CD8-positive, alpha-beta memory T cell (primary cell): ENCODE data around the gene MSANTD2. TPM values are rescaled to one million over a fixed set of nuclear protein-coding genes. Genes with fewer than 3 reads are reported as not detected.

ENCODE experiments used
- CTCF ChIA-PET: fragments of 350-600 bp; sonication (Branson Sonifier 250); formaldehyde crosslinking; loops from one replicate; lab custom pipeline; 2021; ENCODE audit warnings: antibody characterized with exemption; lab: Charles Lee
- POLR2A ChIA-PET: fragments of 350-600 bp; sonication (Branson Sonifier 250); formaldehyde crosslinking; loops from one replicate; lab custom pipeline; 2021; ENCODE audit warnings: antibody characterized with exemption; lab: Charles Lee
- DNase-seq, 5 donors: peaks; one replicate each; pipeline versions ENCODE4 v3.0.0 to v3.0.0-alpha.2; 2020 to 2022; ENCODE audit warnings: mixed read lengths in 1 of 5
- H3K27ac ChIP-seq: one replicate; pipeline ENCODE4 v1.7.0; 2013; ENCODE audit warnings: low read depth, mild to moderate bottlenecking, low read length, moderate library complexity
- H3K27me3 ChIP-seq: 2 replicates; pipeline ENCODE4 v1.7.0; 2013; ENCODE audit warnings: low read length, mild to moderate bottlenecking; ENCODE audit not compliant: insufficient read depth, poor library complexity, severe bottlenecking
- H3K36me3 ChIP-seq: 2 replicates; pipeline ENCODE4 v1.7.0; 2013; ENCODE audit warnings: mild to moderate bottlenecking, low read length, moderate library complexity; ENCODE audit not compliant: insufficient read depth
- H3K4me1 ChIP-seq: 2 replicates; pipeline ENCODE4 v1.7.0; 2013; ENCODE audit warnings: mild to moderate bottlenecking, low read length, moderate library complexity; ENCODE audit not compliant: insufficient read depth
- H3K4me3 ChIP-seq: 2 replicates; pipeline ENCODE4 v1.7.0; 2013; ENCODE audit warnings: mild to moderate bottlenecking, low read length
- H3K9me3 ChIP-seq: 2 replicates; pipeline ENCODE4 v1.7.0; 2013; ENCODE audit warnings: mild to moderate bottlenecking, low read length
- H3K27ac Mint-ChIP-seq, 8 donors: one replicate each; pipeline ENCODE4 v1.8.0; 2020 to 2021; ENCODE audit warnings: mixed read lengths in 8 of 8, mild to moderate bottlenecking in 6 of 8, inconsistent platforms in 3 of 8, moderate library complexity in 3 of 8
- H3K27me3 Mint-ChIP-seq, 2 donors: one replicate each; pipeline ENCODE4 v1.8.0; 2020 to 2021; ENCODE audit warnings: mixed read lengths in 2 of 2, mild to moderate bottlenecking in 1 of 2, moderate library complexity in 1 of 2
- H3K36me3 Mint-ChIP-seq, 3 donors: one replicate each; pipeline ENCODE4 v1.8.0; 2020 to 2021; ENCODE audit warnings: mixed read lengths in 3 of 3, inconsistent platforms in 1 of 3, mild to moderate bottlenecking in 1 of 3
- H3K4me1 Mint-ChIP-seq, 3 donors: one replicate each; pipeline ENCODE4 v1.8.0; 2020 to 2021; ENCODE audit warnings: mixed read lengths in 3 of 3, inconsistent platforms in 1 of 3, mild to moderate bottlenecking in 1 of 3
- H3K4me3 Mint-ChIP-seq, 7 donors: one replicate each; pipeline ENCODE4 v1.8.0; 2020 to 2021; ENCODE audit warnings: mixed read lengths in 7 of 7, mild to moderate bottlenecking in 6 of 7, moderate library complexity in 4 of 7, inconsistent platforms in 2 of 7
- H3K9me3 Mint-ChIP-seq, 5 donors: one replicate each; pipeline ENCODE4 v1.8.0; 2020 to 2022; ENCODE audit warnings: mixed read lengths in 5 of 5, mild to moderate bottlenecking in 3 of 5, moderate library complexity in 2 of 5, inconsistent platforms in 1 of 5
- polyA plus RNA-seq: library from polyadenylated mRNA; unstranded; fragments of 300-500 nt; fragmentation: Illumina TruSeq; gene quantifications from one replicate; pipeline ENCODE4 v1.2.3, GENCODE V29; 2021
- total RNA-seq, 2 experiments: library from RNA; stranded (reverse); gene quantifications; one replicate each; pipeline ENCODE4 v1.2.3, GENCODE V29; 2021

MSANTD2 gene
- total and polyA plus RNA-seq, 3 experiments from 2014 or later = 4.4 to 13.2 (median 12.3) TPM

- no peak for DNase-seq
- Mint-ChIP-seq H3K36me3 (peaks cover 0 to 4% (median 0%) of the 10 kb centered on the region in 3 donors), H3K27me3 (peaks cover 40 to 61% of the 10 kb centered on the region in 2 donors), H3K4me3 (peak overlapping the region in 3 of 7 donors; percentile 37 to 42 (median 41)), H3K27ac (no peak overlapping the region), H3K9me3 (no peaks in the 10 kb centered on the region), H3K4me1 (peaks cover 14 to 40% (median 17%) of the 10 kb centered on the region in 3 donors)
- Histone ChIP-seq H3K4me3 (no peak overlapping the region), H3K27me3 (peaks cover 44% of the 10 kb centered on the region), H3K27ac (no peak overlapping the region), H3K9me3 (no peaks in the 10 kb centered on the region), H3K36me3 (no peaks in the 10 kb centered on the region), H3K4me1 (peaks cover 31% of the 10 kb centered on the region)
- ChIA-PET CTCF (interaction anchor here (0.9 to 7.1 kb wide), 5 partner anchors 9 to 90 kb away, joined by 3 to 90 read pairs (median 4); partner anchors contain the start of gene SPA17), POLR2A (no interaction called here)
These were observed 39.4 kb downstream of the MSANTD2 start for GRCh38 chr11:124760806-124761205.

- peaks cover 42 to 62% of the 10 kb centered on the region in 2 donors for H3K27me3 Mint-ChIP-seq
- Histone ChIP-seq H3K4me1 (peaks cover 31% of the 10 kb centered on the region), H3K4me3 (no peak overlapping the region)
These were observed 40.0 kb downstream of the MSANTD2 start for GRCh38 chr11:124760205-124760652.

GRCh38 chr11:124759266-124760204 is 40.7 kb downstream of the MSANTD2 start:
- peaks cover 44 to 62% of the 10 kb centered on the region in 2 donors for H3K27me3 Mint-ChIP-seq
- no peak overlapping the region for H3K27ac Mint-ChIP-seq
- Histone ChIP-seq H3K4me1 (peaks cover 31% of the 10 kb centered on the region), H3K9me3 (no peaks in the 10 kb centered on the region), H3K36me3 (no peaks in the 10 kb centered on the region), H3K4me3 (no peak overlapping the region), H3K27me3 (peaks cover 44% of the 10 kb centered on the region), H3K27ac (no peak overlapping the region)
- peaks cover 0 to 2% (median 0%) of the 10 kb centered on the region in 3 donors for H3K36me3 Mint-ChIP-seq
- H3K4me1 Mint-ChIP-seq = peaks cover 14 to 40% (median 17%) of the 10 kb centered on the region in 3 donors
- ChIA-PET POLR2A (no interaction called here), CTCF (interaction anchor here (1.0 to 3.1 kb wide), 5 partner anchors 10 to 90 kb away, joined by 3 to 41 read pairs (median 6); no protein-coding TSS in a partner anchor)
- H3K9me3 Mint-ChIP-seq = no peaks in the 10 kb centered on the region
- H3K4me3 Mint-ChIP-seq = peak overlapping the region in 4 of 7 donors; percentile 24 to 61 (median 36)
- no peak for DNase-seq

More at GRCh38 chr11:124760205-124760652, 40.0 kb downstream of the MSANTD2 start:
- peaks cover 44% of the 10 kb centered on the region for H3K27me3 ChIP-seq
- ChIA-PET POLR2A (no interaction called here), CTCF (interaction anchor here (7.1 kb wide), 1 partner anchor 90 kb away, joined by 90 read pairs; no protein-coding TSS in a partner anchor)
- H3K4me3 Mint-ChIP-seq = peak overlapping the region in 3 of 7 donors; percentile 24 to 77 (median 31)
- H3K27ac ChIP-seq = no peak overlapping the region
- no peaks in the 10 kb centered on the region for H3K36me3 ChIP-seq
- peaks cover 0 to 2% (median 0%) of the 10 kb centered on the region in 3 donors for H3K36me3 Mint-ChIP-seq
- no peaks in the 10 kb centered on the region for H3K9me3 ChIP-seq
- DNase-seq = no peak
- H3K9me3 Mint-ChIP-seq = no peaks in the 10 kb centered on the region
- no peak overlapping the region for H3K27ac Mint-ChIP-seq
- H3K4me1 Mint-ChIP-seq = peaks cover 14 to 40% (median 17%) of the 10 kb centered on the region in 3 donors

GRCh38 chr11:124758355-124759265 is 41.6 kb downstream of the MSANTD2 start:
- Mint-ChIP-seq H3K9me3 (no peaks in the 10 kb centered on the region), H3K4me3 (peak overlapping the region in 6 of 7 donors; percentile 4 to 71 (median 50)), H3K27ac (peak overlapping the region in 1 of 8 donors; percentile 47), H3K36me3 (peaks cover 0 to 2% (median 0%) of the 10 kb centered on the region in 3 donors), H3K27me3 (peaks cover 44 to 62% of the 10 kb centered on the region in 2 donors), H3K4me1 (peaks cover 14 to 39% (median 17%) of the 10 kb centered on the region in 3 donors)
- H3K9me3 ChIP-seq = no peaks in the 10 kb centered on the region
- H3K36me3 ChIP-seq = no peaks in the 10 kb centered on the region
- H3K27me3 ChIP-seq = peaks cover 44% of the 10 kb centered on the region
- ChIA-PET POLR2A (interaction anchor here (1.7 kb wide), 1 partner anchor 12 kb away, joined by 22 read pairs; no protein-coding TSS in a partner anchor), CTCF (interaction anchor here (0.9 to 3.1 kb wide), 9 partner anchors 8 to 90 kb away, joined by 3 to 41 read pairs (median 5); no protein-coding TSS in a partner anchor)
- DNase-seq = peak; percentile 45 to 74 (median 51)
- H3K27ac ChIP-seq = no peak overlapping the region
- peaks cover 31% of the 10 kb centered on the region for H3K4me1 ChIP-seq
- peak overlapping the region; percentile 8 for H3K4me3 ChIP-seq

GRCh38 chr11:124757320-124757719 is 42.9 kb downstream of the MSANTD2 start:
- Histone ChIP-seq H3K36me3 (no peaks in the 10 kb centered on the region), H3K9me3 (no peaks in the 10 kb centered on the region), H3K4me1 (peaks cover 31% of the 10 kb centered on the region), H3K27me3 (peaks cover 44% of the 10 kb centered on the region), H3K4me3 (no peak overlapping the region), H3K27ac (no peak overlapping the region)
- ChIA-PET CTCF (interaction anchor here (1.0 to 3.1 kb wide), 4 partner anchors 10 to 88 kb away, joined by 3 to 41 read pairs (median 7); no protein-coding TSS in a partner anchor), POLR2A (interaction anchor here (1.7 kb wide), 1 partner anchor 11 kb away, joined by 22 read pairs; no protein-coding TSS in a partner anchor)
- Mint-ChIP-seq H3K36me3 (no peaks in the 10 kb centered on the region), H3K27me3 (peaks cover 42 to 59% of the 10 kb centered on the region in 2 donors), H3K27ac (no peak overlapping the region), H3K4me1 (peaks cover 9 to 32% (median 15%) of the 10 kb centered on the region in 3 donors), H3K9me3 (no peaks in the 10 kb centered on the region), H3K4me3 (no peak overlapping the region)
- no peak for DNase-seq

GRCh38 chr11:124756753-124757227 is 43.4 kb downstream of the MSANTD2 start:
- H3K4me3 Mint-ChIP-seq = no peak overlapping the region
- peaks cover 9 to 31% (median 15%) of the 10 kb centered on the region in 3 donors for H3K4me1 Mint-ChIP-seq
- no peaks in the 10 kb centered on the region for H3K9me3 Mint-ChIP-seq
- no peaks in the 10 kb centered on the region for H3K36me3 ChIP-seq
- peak overlapping the region in 1 of 8 donors; percentile 31 for H3K27ac Mint-ChIP-seq
- ChIA-PET POLR2A (no interaction called here), CTCF (interaction anchor here (1.0 to 3.1 kb wide), 3 partner anchors 10 to 88 kb away, joined by 3 to 41 read pairs (median 6); no protein-coding TSS in a partner anchor)
- H3K4me3 ChIP-seq = no peak overlapping the region
- H3K27me3 ChIP-seq = peaks cover 42% of the 10 kb centered on the region
- no peak overlapping the region for H3K27ac ChIP-seq
- peaks cover 42 to 59% of the 10 kb centered on the region in 2 donors for H3K27me3 Mint-ChIP-seq
- peaks cover 28% of the 10 kb centered on the region for H3K4me1 ChIP-seq
- no peaks in the 10 kb centered on the region for H3K9me3 ChIP-seq
- no peaks in the 10 kb centered on the region for H3K36me3 Mint-ChIP-seq
- DNase-seq = no peak
